HUES64 (cell line): ENCODE data around the gene PDE4D.

Experiments
- H3K27ac ChIP-seq: 2 replicates; pipeline ENCODE4 v1.7.0; 2013; ENCODE audit warnings: low read depth, low read length, inconsistent platforms
- H3K27me3 ChIP-seq: 2 replicates; pipeline ENCODE4 v1.6.1; 2013; ENCODE audit warnings: mild to moderate bottlenecking, low read length; ENCODE audit not compliant: insufficient read depth
- H3K36me3 ChIP-seq: 2 replicates; pipeline ENCODE4 v1.6.1; 2013; ENCODE audit warnings: mild to moderate bottlenecking, low read length; ENCODE audit not compliant: insufficient read depth
- H3K4me1 ChIP-seq: 2 replicates; pipeline ENCODE4 v1.6.1; 2013; ENCODE audit warnings: mild to moderate bottlenecking, low read length, moderate library complexity; ENCODE audit not compliant: insufficient read depth
- H3K4me3 ChIP-seq: 2 replicates; pipeline ENCODE4 v1.5.1; 2013; ENCODE audit warnings: mild to moderate bottlenecking, low read length, moderate library complexity
- H3K9ac ChIP-seq: 2 replicates; pipeline ENCODE4 v1.6.1; 2013; ENCODE audit warnings: mild to moderate bottlenecking, low read depth, low read length
- H3K9me3 ChIP-seq: 2 replicates; pipeline ENCODE4 v1.6.1; 2013; ENCODE audit warnings: low read depth, low read length; ENCODE audit not compliant: insufficient read depth
- WGBS: fragments of 150-250, 120-280 bp; methylation state at CpG from one replicate; pipeline ENCODE4 v1.1.7; 2013; ENCODE audit warnings: missing lambda C conversion rate; 5-methylcytosine and 5-hydroxymethylcytosine counted together

Gene PDE4D

DNA sequence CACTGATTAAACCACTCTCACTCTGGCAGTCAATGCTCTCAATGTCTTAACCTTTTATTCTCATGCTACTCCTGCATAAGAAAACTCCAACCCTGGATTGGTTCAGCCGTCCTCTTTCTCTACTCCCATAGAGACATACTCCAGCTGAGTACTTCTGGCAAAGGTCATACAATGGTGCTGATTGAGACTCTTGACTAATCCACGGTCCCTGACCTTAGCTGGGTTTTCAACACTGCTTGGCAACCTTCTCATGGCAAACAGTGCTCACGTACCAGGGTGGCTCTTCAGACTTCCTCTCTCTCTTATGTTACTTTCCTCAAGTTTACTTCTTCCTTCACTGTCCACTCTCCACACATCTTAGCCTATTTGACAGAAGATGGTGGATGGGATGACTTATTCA is 963.0 kb downstream of the PDE4D start:
- no peak overlapping the region for H3K4me3 ChIP-seq
- H3K27ac ChIP-seq, result no peak overlapping the region
- H3K9me3 ChIP-seq, result no peaks in the 10 kb centered on the region
- no peaks in the 10 kb centered on the region for H3K36me3 ChIP-seq
- 90% methylated on average over 3 of the region's 3 CpGs for WGBS
- peaks cover 22% of the 10 kb centered on the region; the same call in 1 of the 2 replicates for H3K27me3 ChIP-seq
- H3K9ac ChIP-seq, result no peak overlapping the region
- H3K4me1 ChIP-seq, result peaks cover 32% of the 10 kb centered on the region

DNA sequence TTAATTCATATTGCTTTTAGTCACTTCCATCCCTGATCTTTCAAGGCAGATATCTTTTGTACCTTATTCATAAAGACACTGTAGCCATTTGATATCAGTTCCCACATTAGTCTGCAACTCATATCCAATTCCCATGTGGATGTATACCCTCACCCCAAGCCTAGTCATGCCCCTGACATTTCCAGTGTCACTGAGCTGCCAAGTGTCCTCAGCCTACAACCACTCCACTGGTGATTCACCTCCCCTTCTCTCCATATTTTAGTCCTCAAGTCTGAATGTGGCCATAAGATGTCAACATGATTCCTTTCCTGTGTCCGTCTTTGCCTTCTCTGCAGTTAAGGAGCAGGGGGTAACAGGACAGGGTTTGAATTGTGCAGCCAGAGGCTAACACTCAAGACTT is 963.8 kb downstream of the PDE4D start:
- WGBS, result 95% methylated on average over 1 of the region's 1 CpG

GRCh38 chr5:58927938-58928337 is 965.6 kb downstream of the PDE4D start:
- Histone ChIP-seq H3K4me3 (no peak overlapping the region), H3K9ac (no peak overlapping the region), H3K4me1 (peaks cover 36% of the 10 kb centered on the region), H3K36me3 (no peaks in the 10 kb centered on the region), H3K9me3 (no peaks in the 10 kb centered on the region), H3K27me3 (peaks cover 36% of the 10 kb centered on the region; the same call in 1 of the 2 replicates), H3K27ac (no peak overlapping the region)
- WGBS, result 58% methylated on average over 2 of the region's 2 CpGs

More for the DNA sequence above, 963.8 kb downstream of the PDE4D start:
- Histone ChIP-seq H3K9ac (no peak overlapping the region), H3K4me3 (no peak overlapping the region), H3K27me3 (peaks cover 25% of the 10 kb centered on the region; the same call in 1 of the 2 replicates), H3K36me3 (no peaks in the 10 kb centered on the region), H3K4me1 (peaks cover 33% of the 10 kb centered on the region), H3K9me3 (no peaks in the 10 kb centered on the region), H3K27ac (no peak overlapping the region)

DNA sequence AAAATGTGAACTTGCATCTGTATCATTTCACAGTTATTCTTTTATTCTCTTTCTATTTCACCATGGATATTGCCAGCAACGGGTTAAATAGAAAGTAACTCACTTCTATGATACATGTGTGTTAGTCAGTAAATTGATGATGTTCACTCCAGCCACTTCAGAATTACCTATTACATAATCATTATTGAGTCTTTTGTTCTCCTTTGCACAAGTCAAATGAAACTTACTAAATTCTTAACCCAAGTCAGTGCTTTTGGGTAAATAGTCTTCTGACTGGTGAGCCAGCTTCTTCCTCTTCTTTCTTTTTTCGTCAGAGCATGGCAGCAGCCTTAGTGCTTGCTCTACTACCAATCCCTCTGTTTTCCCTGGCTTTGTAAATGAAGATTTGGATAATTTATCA is 966.3 kb downstream of the PDE4D start:
- WGBS, result 100% methylated on average over 1 of the region's 2 CpGs
- Histone ChIP-seq H3K27ac (no peak overlapping the region), H3K4me3 (no peak overlapping the region), H3K9ac (no peak overlapping the region), H3K4me1 (peaks cover 39% of the 10 kb centered on the region), H3K36me3 (no peaks in the 10 kb centered on the region), H3K27me3 (peaks cover 44% of the 10 kb centered on the region; the same call in 1 of the 2 replicates), H3K9me3 (no peaks in the 10 kb centered on the region)

DNA sequence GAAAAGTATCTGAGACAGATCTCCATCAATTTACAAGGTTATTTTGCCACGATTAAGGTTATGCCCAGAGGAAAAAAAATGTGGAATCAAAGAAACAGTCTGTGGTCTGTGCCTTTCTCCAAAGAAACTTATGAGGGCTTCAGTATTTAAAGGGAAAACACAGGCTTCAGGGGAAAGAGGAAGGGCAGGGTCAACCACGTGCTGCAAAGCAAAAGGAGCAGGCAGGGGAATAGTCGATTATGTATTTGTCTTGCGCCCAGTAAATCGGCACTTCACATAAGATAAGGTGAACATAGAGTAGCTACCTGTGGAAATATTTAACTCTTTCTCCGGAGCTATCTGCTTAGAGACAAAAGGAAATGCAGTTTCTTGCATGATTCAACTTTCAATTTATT is 967.0 kb downstream of the PDE4D start:
- no peak overlapping the region for H3K9ac ChIP-seq
- H3K27me3 ChIP-seq, result peaks cover 50% of the 10 kb centered on the region; the same call in 1 of the 2 replicates
- H3K4me1 ChIP-seq, result peaks cover 39% of the 10 kb centered on the region
- no peak overlapping the region for H3K27ac ChIP-seq
- WGBS, result 72% methylated on average over 6 of the region's 6 CpGs
- H3K4me3 ChIP-seq, result no peak overlapping the region
- no peaks in the 10 kb centered on the region for H3K9me3 ChIP-seq
- H3K36me3 ChIP-seq, result no peaks in the 10 kb centered on the region

- H3K4me1 ChIP-seq, result peaks cover 39% of the 10 kb centered on the region
- no peaks in the 10 kb centered on the region for H3K36me3 ChIP-seq
- peaks cover 51% of the 10 kb centered on the region; the same call in 1 of the 2 replicates for H3K27me3 ChIP-seq
- H3K27ac ChIP-seq, result no peak overlapping the region
- no peaks in the 10 kb centered on the region for H3K9me3 ChIP-seq
- H3K9ac ChIP-seq, result no peak overlapping the region
- WGBS, result 69% methylated on average over 5 of the region's 5 CpGs
- no peak overlapping the region for H3K4me3 ChIP-seq
Observed at GRCh38 chr5:58925627-58926540, 967.6 kb downstream of the PDE4D start.

GRCh38 chr5:58924306-58924705 is 969.2 kb downstream of the PDE4D start:
- Histone ChIP-seq H3K9ac (no peak overlapping the region), H3K9me3 (no peaks in the 10 kb centered on the region), H3K27ac (no peak overlapping the region), H3K4me1 (peaks cover 43% of the 10 kb centered on the region), H3K27me3 (peaks cover 52% of the 10 kb centered on the region; the same call in 1 of the 2 replicates), H3K36me3 (no peaks in the 10 kb centered on the region), H3K4me3 (no peak overlapping the region)
- WGBS, result 61% methylated on average over 5 of the region's 5 CpGs

DNA sequence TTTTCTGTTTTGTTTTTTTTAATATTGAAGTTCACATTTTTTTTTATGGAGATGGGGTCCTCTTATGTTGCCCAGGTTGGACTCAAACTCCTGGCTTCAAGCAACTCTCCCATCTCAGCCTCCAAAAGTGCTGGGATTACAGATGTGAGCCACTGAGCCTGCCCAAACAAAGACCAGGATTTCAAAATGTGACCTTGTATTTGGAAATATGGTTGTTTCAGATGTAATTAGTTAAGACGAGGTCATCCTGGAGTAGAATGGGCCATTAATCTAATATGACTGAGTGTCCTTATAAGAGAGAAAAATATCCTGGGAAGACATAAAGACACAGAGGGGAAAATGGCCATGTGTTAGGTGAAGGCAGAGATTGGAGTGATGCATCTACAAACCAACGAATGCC is 970.2 kb downstream of the PDE4D start:
- Histone ChIP-seq H3K27me3 (peaks cover 53% of the 10 kb centered on the region; the same call in 1 of the 2 replicates), H3K9ac (no peak overlapping the region), H3K27ac (no peak overlapping the region), H3K4me1 (peaks cover 51% of the 10 kb centered on the region), H3K9me3 (no peaks in the 10 kb centered on the region), H3K36me3 (no peaks in the 10 kb centered on the region), H3K4me3 (no peak overlapping the region)
- 94% methylated on average over 2 of the region's 2 CpGs for WGBS

GRCh38 chr5:58922461-58923171 is 970.9 kb downstream of the PDE4D start:
- Histone ChIP-seq H3K4me1 (peaks cover 54% of the 10 kb centered on the region), H3K9ac (no peak overlapping the region), H3K4me3 (no peak overlapping the region), H3K36me3 (no peaks in the 10 kb centered on the region), H3K27me3 (peaks cover 51% of the 10 kb centered on the region; the same call in 1 of the 2 replicates), H3K9me3 (no peaks in the 10 kb centered on the region), H3K27ac (no peak overlapping the region)
- 92% methylated on average over 15 of the region's 15 CpGs for WGBS

DNA sequence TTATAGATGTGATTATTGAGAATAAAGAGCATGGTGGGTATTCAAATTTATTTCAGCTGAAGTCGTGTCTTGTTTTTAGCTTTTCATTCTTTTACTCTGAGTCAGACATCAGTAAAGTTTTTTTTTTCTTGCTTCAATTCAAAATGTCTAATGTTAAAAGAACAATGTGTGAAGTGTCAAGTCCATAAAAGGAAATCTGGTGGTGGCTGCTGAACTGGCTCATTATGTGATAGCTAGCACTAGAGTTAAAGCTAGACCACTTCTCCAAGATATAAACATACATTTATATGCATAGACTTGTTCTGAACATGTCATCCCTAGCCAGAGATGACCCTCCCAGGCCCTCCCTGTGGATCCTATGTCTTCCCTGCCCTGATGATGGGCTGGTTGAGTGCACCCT is 972.4 kb downstream of the PDE4D start:
- H3K27me3 ChIP-seq, result peaks cover 46% of the 10 kb centered on the region; the same call in 1 of the 2 replicates
- H3K36me3 ChIP-seq, result no peaks in the 10 kb centered on the region
- no peak overlapping the region for H3K4me3 ChIP-seq
- H3K9ac ChIP-seq, result no peak overlapping the region
- 67% methylated on average over 1 of the region's 1 CpG for WGBS
- H3K4me1 ChIP-seq, result peaks cover 48% of the 10 kb centered on the region
- no peaks in the 10 kb centered on the region for H3K9me3 ChIP-seq
- no peak overlapping the region for H3K27ac ChIP-seq

DNA sequence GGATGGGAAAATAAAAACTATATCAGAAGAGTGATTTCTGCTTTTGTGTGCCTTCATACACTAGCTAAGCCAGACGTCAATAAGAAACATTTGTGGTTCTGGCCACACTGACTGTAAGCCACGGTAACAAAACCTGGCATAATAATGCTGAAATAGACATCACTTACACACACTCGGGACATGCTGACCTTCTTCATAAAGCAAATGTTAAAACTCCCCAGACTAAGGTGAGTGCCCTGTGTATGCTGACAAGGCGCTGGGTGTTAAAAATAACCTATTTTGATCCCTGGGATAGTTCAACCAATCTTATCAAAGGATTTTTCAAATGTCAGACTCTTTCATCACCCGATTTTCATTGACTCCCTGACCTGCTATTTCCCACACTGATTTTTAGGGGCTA is 973.7 kb downstream of the PDE4D start:
- Histone ChIP-seq H3K27ac (no peak overlapping the region), H3K4me3 (no peak overlapping the region), H3K36me3 (no peaks in the 10 kb centered on the region), H3K27me3 (peaks cover 44% of the 10 kb centered on the region; the same call in 1 of the 2 replicates), H3K9me3 (no peaks in the 10 kb centered on the region), H3K9ac (no peak overlapping the region), H3K4me1 (peaks cover 40% of the 10 kb centered on the region)
- WGBS, result 79% methylated on average over 5 of the region's 5 CpGs
